ENCODE results near the gene SLC39A7.

- TF ChIP-seq CTCF (IDR thresholded peaks at IDR 0.05): no peak
- no peak for TF ChIP-seq POLR2A (IDR thresholded peaks at IDR 0.05)
These were observed 33.0 kb upstream of the SLC39A7 start for GRCh38 chr6:33167374-33168283.
